Measurements from ENCODE around the gene ITIH3.

GRCh38 chr3:52791928-52792327, 2.7 kb upstream of the ITIH3 start:
- no peak for TF ChIP-seq ZNF565 (CRISPR knock-in tag; conservative IDR thresholded peaks at IDR 0.05; ENCODE audit: low read depth)
- no peak for TF ChIP-seq ZFP3 (CRISPR knock-in tag; IDR thresholded peaks at IDR 0.05)
- no peak for TF ChIP-seq RARB (CRISPR knock-in tag; IDR thresholded peaks at IDR 0.05)
- TF ChIP-seq ZC3H10 (CRISPR knock-in tag; IDR thresholded peaks at IDR 0.05), result no peak

Data from SK-N-SH treated with all-trans-retinoic acid at 6 μM for 48 hours (cell line).